Ishikawa (cell line): ENCODE results near the gene SOX5.

Experiments
- CEBPB ChIP-seq: IDR thresholded peaks from 2 replicates; pipeline ENCODE4 v1.6.1; 2012
- CREB1 ChIP-seq: IDR thresholded peaks from 2 replicates; pipeline ENCODE4 v1.6.1; 2012; ENCODE audit warnings: low read depth
- EGR1 ChIP-seq: IDR thresholded peaks from 2 replicates; pipeline ENCODE4 v1.6.1; 2012
- EP300 ChIP-seq: IDR thresholded peaks from 2 replicates; pipeline ENCODE4 v1.6.1; 2012; ENCODE audit warnings: borderline replicate concordance
- FOXM1 ChIP-seq: IDR thresholded peaks from 2 replicates; pipeline ENCODE4 v1.6.1; 2012; ENCODE audit warnings: low read depth, borderline replicate concordance
- MAX ChIP-seq: IDR thresholded peaks from 2 replicates; pipeline ENCODE4 v1.6.1; 2012
- NFIC ChIP-seq: IDR thresholded peaks from 2 replicates; pipeline ENCODE4 v1.6.1; 2012
- RAD21 ChIP-seq: IDR thresholded peaks from 2 replicates; pipeline ENCODE4 v1.6.1; 2012; ENCODE audit warnings: low read depth
- REST ChIP-seq: IDR thresholded peaks from 2 replicates; pipeline ENCODE4 v1.6.1; 2012; ENCODE audit warnings: low read depth, mild to moderate bottlenecking
- TAF1 ChIP-seq: IDR thresholded peaks from 2 replicates; pipeline ENCODE4 v1.6.1; 2012; ENCODE audit warnings: low read depth, mild to moderate bottlenecking
- TCF12 ChIP-seq: IDR thresholded peaks from 2 replicates; pipeline ENCODE4 v1.6.1; 2012; ENCODE audit warnings: low read depth
- TEAD4 ChIP-seq: IDR thresholded peaks from 2 replicates; pipeline ENCODE4 v1.6.1; 2012
- USF1 ChIP-seq: IDR thresholded peaks from 2 replicates; pipeline ENCODE4 v1.6.1; 2012
- YY1 ChIP-seq: IDR thresholded peaks from 2 replicates; pipeline ENCODE4 v1.6.1; 2012; ENCODE audit warnings: low read depth
- ZBTB7A ChIP-seq: IDR thresholded peaks from 2 replicates; pipeline ENCODE4 v1.6.1; 2012; ENCODE audit warnings: low read depth

The SOX5 gene

GRCh38 chr12:23898121-23898520 is 51.3 kb downstream of the SOX5 start:
- TF ChIP-seq CEBPB (no peak), TCF12 (no peak), TAF1 (no peak), EGR1 (no peak), MAX (no peak), REST (no peak), NFIC (no peak), CREB1 (no peak), YY1 (no peak), RAD21 (no peak), FOXM1 (no peak), EP300 (no peak), ZBTB7A (no peak), TEAD4 (no peak), USF1 (no peak)

- no peak for TF ChIP-seq REST
- TF ChIP-seq MAX: 0 out of 2 replicates have a peak, but pooled peaks have one; percentile 17
- TF ChIP-seq TCF12: no peak
- TF ChIP-seq CREB1: no peak
- TF ChIP-seq ZBTB7A: no peak
- TF ChIP-seq RAD21: no peak
- TF ChIP-seq TAF1: no peak
- TF ChIP-seq USF1: no peak
- no peak for TF ChIP-seq FOXM1
These were observed 53.7 kb downstream of the SOX5 start for GRCh38 chr12:23895792-23896218.

- no peak for TF ChIP-seq TAF1
- TF ChIP-seq CEBPB: no peak
- no peak for TF ChIP-seq RAD21
- TF ChIP-seq TCF12: no peak
- no peak for TF ChIP-seq USF1
- no peak for TF ChIP-seq REST
- no peak for TF ChIP-seq CREB1
- TF ChIP-seq EGR1: no peak
These were observed 55.9 kb downstream of the SOX5 start for GRCh38 chr12:23893611-23894010.

- TF ChIP-seq TEAD4: no peak
- no peak for TF ChIP-seq MAX
- no peak for TF ChIP-seq TAF1
- TF ChIP-seq EGR1: no peak
These were observed 58.4 kb downstream of the SOX5 start for GRCh38 chr12:23891115-23891514.

- TF ChIP-seq TCF12 (no peak), USF1 (no peak), CREB1 (no peak), NFIC (no peak), MAX (no peak), EGR1 (no peak), TEAD4 (no peak), TAF1 (no peak), CEBPB (no peak), ZBTB7A (no peak), YY1 (no peak), REST (no peak), EP300 (no peak), FOXM1 (no peak), RAD21 (no peak)
These were observed 60.4 kb downstream of the SOX5 start for GRCh38 chr12:23889069-23889440.
